Measurements from ENCODE around the gene OR4D2. TPM values are rescaled to one million over a fixed set of nuclear protein-coding genes. Genes with fewer than 3 reads are reported as not detected.

Gene OR4D2
- total and polyA plus RNA-seq, 2 of the 8 experiments (the other 6 are each of a cell fraction or from before 2014, with no cell fraction given), result not detected

DNA sequence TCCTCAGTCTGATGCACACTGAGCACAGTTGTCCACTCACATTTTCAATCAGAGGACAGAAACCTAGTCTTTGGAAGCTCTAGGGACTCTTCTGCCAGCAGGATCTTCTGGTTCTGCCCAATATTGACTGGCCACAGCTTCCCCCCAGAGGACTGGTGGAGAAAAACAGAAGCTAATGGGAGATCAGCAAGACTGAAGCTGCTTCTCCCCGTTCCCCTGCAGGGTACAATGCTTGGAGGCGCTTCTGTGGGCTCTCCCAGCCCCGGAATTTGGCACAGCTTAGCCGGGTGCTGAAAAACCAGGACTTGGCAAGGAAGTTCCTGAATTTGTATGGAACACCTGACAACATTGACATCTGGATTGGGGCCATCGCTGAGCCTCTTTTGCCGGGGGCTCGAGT lies 36.1 kb downstream of the OR4D2 start (continued):
- TF ChIP-seq BACH1 (IDR thresholded peaks at IDR 0.05; ENCODE audit: low read length), result no peak
- no peak for TF ChIP-seq YY1 (IDR thresholded peaks at IDR 0.05; ENCODE audit: low read depth, low read length)
